ENCODE results near the gene MYOM3. TPM values are rescaled to one million over a fixed set of nuclear protein-coding genes. Genes with fewer than 3 reads are reported as not detected.

Gene MYOM3
- total RNA-seq, 1 experiment from 2014 or later, result 0.05 TPM

- POLR2A ChIA-PET, result no interaction called here
- in situ Hi-C loops (cut with HindIII; ENCODE audit: low pct_unique_long_range_greater_than_20kb, low sequenced_read_pairs), result no loop called here
These were observed 11.7 kb upstream of the MYOM3 start for GRCh38 chr1:24123611-24124010.

GRCh38 chr1:24122776-24123175 lies 10.8 kb upstream of the MYOM3 start:
- Histone ChIP-seq H3K36me3 (ENCODE audit: control insufficient read depth, insufficient read depth, low read length) (no peaks in the 10 kb centered on the region), H3K9me3 (ENCODE audit: control insufficient read depth, insufficient read depth, low read depth, low read length) (no peaks in the 10 kb centered on the region), H3K27me3 (ENCODE audit: control insufficient read depth, insufficient read depth, low read length) (no peaks in the 10 kb centered on the region), H3K4me3 (ENCODE audit: low read depth in 2 of 2, low read length in 2 of 2) (no peak overlapping the region), H3K27ac (ENCODE audit: low read length) (no peak overlapping the region), H3K4me1 (ENCODE audit: control insufficient read depth, insufficient read depth, low read length) (no peaks in the 10 kb centered on the region; the same call in 1 of the 2 replicates)
- TF ChIP-seq POLR2AphosphoS5 (IDR thresholded peaks at IDR 0.05; ENCODE audit: low read depth, low read length), result no peak
- TF ChIP-seq SIN3A (IDR thresholded peaks at IDR 0.05; ENCODE audit: borderline replicate concordance, insufficient read depth, low read depth, low read length), result no peak
- TF ChIP-seq REST (IDR thresholded peaks at IDR 0.05; ENCODE audit: insufficient read depth in 1 of 2, low read depth in 2 of 2, low read length in 1 of 2), result no peak
- TF ChIP-seq CTCF (IDR thresholded peaks at IDR 0.05), result no peak
- TF ChIP-seq TCF7L2 (IDR thresholded peaks at IDR 0.05; ENCODE audit: low read depth, low read length), result no peak
- in situ Hi-C loops (cut with HindIII; ENCODE audit: low pct_unique_long_range_greater_than_20kb, low sequenced_read_pairs), result no loop called here
- BruUV-seq (replicated peaks), result no TSS peak
- no peak for ATAC-seq
- intact Hi-C loops (cut with micrococcal nuclease; ENCODE audit: unreplicated experiment), result no loop called here
- CTCF ChIA-PET, result interaction anchor here (0.7 kb wide), 1 partner anchor 116 kb away, joined by 3 read pairs; no protein-coding TSS in a partner anchor
- POLR2A ChIA-PET, result no interaction called here
- no peak for DNase-seq (ENCODE audit: low read depth, low spot score)

More at GRCh38 chr1:24123611-24124010, 11.7 kb upstream of the MYOM3 start:
- no peak for TF ChIP-seq REST (IDR thresholded peaks at IDR 0.05; ENCODE audit: insufficient read depth in 1 of 2, low read depth in 2 of 2, low read length in 1 of 2)
- TF ChIP-seq SIN3A (IDR thresholded peaks at IDR 0.05; ENCODE audit: borderline replicate concordance, insufficient read depth, low read depth, low read length), result no peak
- no peak for TF ChIP-seq CTCF (IDR thresholded peaks at IDR 0.05)
- TF ChIP-seq TCF7L2 (IDR thresholded peaks at IDR 0.05; ENCODE audit: low read depth, low read length), result no peak
- no peak for TF ChIP-seq POLR2AphosphoS5 (IDR thresholded peaks at IDR 0.05; ENCODE audit: low read depth, low read length)
- intact Hi-C loops (cut with micrococcal nuclease; ENCODE audit: unreplicated experiment), result no loop called here
- Histone ChIP-seq H3K27me3 (ENCODE audit: control insufficient read depth, insufficient read depth, low read length) (no peaks in the 10 kb centered on the region), H3K4me1 (ENCODE audit: control insufficient read depth, insufficient read depth, low read length) (no peaks in the 10 kb centered on the region; the same call in 1 of the 2 replicates), H3K4me3 (ENCODE audit: low read depth in 2 of 2, low read length in 2 of 2) (no peak overlapping the region), H3K9me3 (ENCODE audit: control insufficient read depth, insufficient read depth, low read depth, low read length) (no peaks in the 10 kb centered on the region), H3K27ac (ENCODE audit: low read length) (no peak overlapping the region), H3K36me3 (ENCODE audit: control insufficient read depth, insufficient read depth, low read length) (no peaks in the 10 kb centered on the region)
- DNase-seq (ENCODE audit: low read depth, low spot score) (no peak), ATAC-seq (no peak)
- CTCF ChIA-PET, result no interaction called here
- BruUV-seq (replicated peaks), result no TSS peak
